Body of pancreas (tissue), 4 donors: ENCODE results near the gene GDF11.
"Not testable (repeated sequence)": the region's sequence is repeated elsewhere in the genome, so short reads cannot be mapped to it uniquely, and the experiment has no call there.

Experiments used
- CTCF ChIP-seq, 7 experiments: fragments of 450-650 bp in 4 of 7; fragments of 200-600 bp in 3 of 7; sonication (generic) in 3 of 7; IDR thresholded peaks; one replicate each; pipeline ENCODE4 v1.5.1; 2016 to 2019; ENCODE audit warnings: antibody characterized with exemption in 7 of 7
- POLR2A ChIP-seq, 3 donors: fragments of 450-650 bp; IDR thresholded peaks; one replicate each; pipeline ENCODE4 v1.6.1; 2016; ENCODE audit warnings: antibody characterized with exemption in 3 of 3, mild to moderate bottlenecking in 2 of 3

- not testable (repeated sequence) for TF ChIP-seq CTCF, POLR2A (IDR thresholded peaks at IDR 0.05)
Measured at GRCh38 chr12:55758575-55758974, 15.7 kb downstream of the GDF11 start.
